ENCODE results near the gene PCYT1A.
A peak's percentile ranks its signal among the peaks of the same experiment; 100 is the strongest.

The PCYT1A gene

GRCh38 chr3:196323016-196323415 lies 35.5 kb upstream of the PCYT1A start:
- Histone ChIP-seq H3K79me1 (ENCODE audit: low read length) (peaks cover 5% of the 10 kb centered on the region), H3K23ac (ENCODE audit: low read length) (no peak overlapping the region), H3K4me3 (ENCODE audit: low read depth, low read length) (no peak overlapping the region), H2BK120ac (ENCODE audit: insufficient read depth, low read length, poor library complexity) (no peak overlapping the region), H3K14ac (ENCODE audit: low read length) (no peak overlapping the region), H3K4ac (ENCODE audit: low read depth, low read length) (no peak overlapping the region), H2BK12ac (ENCODE audit: low read length) (no peak overlapping the region), H3K9ac (ENCODE audit: low read length) (no peak overlapping the region), H3K4me1 (ENCODE audit: control insufficient read depth in 1 of 2, insufficient read depth in 2 of 2, low read length in 2 of 2) (peaks cover 0 to 6% of the 10 kb centered on the region in 2 experiments), H2BK5ac (ENCODE audit: low read depth, low read length, poor library complexity) (no peak overlapping the region), H3K79me2 (ENCODE audit: control insufficient read depth, insufficient read depth, low read length, poor library complexity) (no peaks in the 10 kb centered on the region), H3K4me2 (ENCODE audit: low read length) (no peak overlapping the region), H3K27ac (ENCODE audit: low read depth, low read length) (no peak overlapping the region), H4K91ac (ENCODE audit: low read depth, low read length) (no peak overlapping the region), H3K36me3 (ENCODE audit: control insufficient read depth in 1 of 2, insufficient read depth in 2 of 2, low read length in 2 of 2) (no peaks in the 10 kb centered on the region), H2AK5ac (ENCODE audit: low read length) (no peak overlapping the region), H3K27me3 (ENCODE audit: insufficient read depth, low read length) (no peaks in the 10 kb centered on the region), H3K9me3 (ENCODE audit: insufficient read depth, low read depth, low read length) (peaks cover 2% of the 10 kb centered on the region), H4K12ac (ENCODE audit: low read depth, low read length) (no peak overlapping the region), H2AFZ (ENCODE audit: insufficient read depth, low read length, poor library complexity) (no peak overlapping the region), H4K8ac (ENCODE audit: low read depth, low read length) (no peak overlapping the region), H3K18ac (ENCODE audit: low read length) (no peak overlapping the region)
- WGBS (ENCODE audit: extremely low coverage, insufficient coverage, insufficient read length) = no CpG with 5 or more reads among the region's 4 CpGs
- DNase-seq = no peak

- WGBS (ENCODE audit: extremely low coverage, insufficient coverage, insufficient read length) = no CpG with 5 or more reads among the region's 11 CpGs
Measured at GRCh38 chr3:196321162-196321561, 33.6 kb upstream of the PCYT1A start.

GRCh38 chr3:196320137-196320536 lies 32.6 kb upstream of the PCYT1A start:
- peak overlapping the region; percentile 36 for H3K18ac ChIP-seq (ENCODE audit: low read length)
- peak overlapping the region; percentile 70 for H2BK120ac ChIP-seq (ENCODE audit: insufficient read depth, low read length, poor library complexity)
- H2BK5ac ChIP-seq (ENCODE audit: low read depth, low read length, poor library complexity) = peak overlapping the region; percentile 74
- no peak overlapping the region for H3K4me2 ChIP-seq (ENCODE audit: low read length)
- peaks cover 13% of the 10 kb centered on the region for H3K79me1 ChIP-seq (ENCODE audit: low read length)
- H3K14ac ChIP-seq (ENCODE audit: low read length) = peak overlapping the region; percentile 19
- no peak overlapping the region for H3K27ac ChIP-seq (ENCODE audit: low read depth, low read length)
- peaks cover 0 to 2% of the 10 kb centered on the region in 2 experiments for H3K4me1 ChIP-seq (ENCODE audit: control insufficient read depth in 1 of 2, insufficient read depth in 2 of 2, low read length in 2 of 2)
- peak overlapping the region; percentile 83 for H4K12ac ChIP-seq (ENCODE audit: low read depth, low read length)
- H3K4ac ChIP-seq (ENCODE audit: low read depth, low read length) = peak overlapping the region; percentile 1
- H4K8ac ChIP-seq (ENCODE audit: low read depth, low read length) = peak overlapping the region; percentile 70
- H2BK12ac ChIP-seq (ENCODE audit: low read length) = peak overlapping the region; percentile 51
- no peaks in the 10 kb centered on the region for H3K27me3 ChIP-seq (ENCODE audit: insufficient read depth, low read length)
- H3K79me2 ChIP-seq (ENCODE audit: control insufficient read depth, insufficient read depth, low read length, poor library complexity) = peaks cover 4% of the 10 kb centered on the region
- no peak overlapping the region for H3K4me3 ChIP-seq (ENCODE audit: low read depth, low read length)
- H2AK5ac ChIP-seq (ENCODE audit: low read length) = peak overlapping the region; percentile 96
- WGBS (ENCODE audit: extremely low coverage, insufficient coverage, insufficient read length) = no CpG with 5 or more reads among the region's 3 CpGs
- no peak overlapping the region for H3K23ac ChIP-seq (ENCODE audit: low read length)
- peaks cover 2% of the 10 kb centered on the region for H3K9me3 ChIP-seq (ENCODE audit: insufficient read depth, low read depth, low read length)
- H3K36me3 ChIP-seq (ENCODE audit: control insufficient read depth in 1 of 2, insufficient read depth in 2 of 2, low read length in 2 of 2) = no peaks in the 10 kb centered on the region
- no peak for DNase-seq
- H4K91ac ChIP-seq (ENCODE audit: low read depth, low read length) = peak overlapping the region; percentile 86
- no peak overlapping the region for H2AFZ ChIP-seq (ENCODE audit: insufficient read depth, low read length, poor library complexity)
- no peak overlapping the region for H3K9ac ChIP-seq (ENCODE audit: low read length)

More at GRCh38 chr3:196321162-196321561, 33.6 kb upstream of the PCYT1A start:
- H3K4me3 ChIP-seq (ENCODE audit: low read depth, low read length) = no peak overlapping the region
- H2AFZ ChIP-seq (ENCODE audit: insufficient read depth, low read length, poor library complexity) = no peak overlapping the region
- no peak overlapping the region for H3K4ac ChIP-seq (ENCODE audit: low read depth, low read length)
- H3K4me2 ChIP-seq (ENCODE audit: low read length) = no peak overlapping the region
- H3K14ac ChIP-seq (ENCODE audit: low read length) = no peak overlapping the region
- H2AK5ac ChIP-seq (ENCODE audit: low read length) = no peak overlapping the region
- H3K18ac ChIP-seq (ENCODE audit: low read length) = no peak overlapping the region
- H2BK120ac ChIP-seq (ENCODE audit: insufficient read depth, low read length, poor library complexity) = no peak overlapping the region
- H4K12ac ChIP-seq (ENCODE audit: low read depth, low read length) = no peak overlapping the region
- peaks cover 13% of the 10 kb centered on the region for H3K79me1 ChIP-seq (ENCODE audit: low read length)
- H4K8ac ChIP-seq (ENCODE audit: low read depth, low read length) = no peak overlapping the region
- no peak overlapping the region for H3K23ac ChIP-seq (ENCODE audit: low read length)
- H4K91ac ChIP-seq (ENCODE audit: low read depth, low read length) = no peak overlapping the region
- no peak overlapping the region for H2BK5ac ChIP-seq (ENCODE audit: low read depth, low read length, poor library complexity)
- peaks cover 2% of the 10 kb centered on the region for H3K9me3 ChIP-seq (ENCODE audit: insufficient read depth, low read depth, low read length)
- no peak overlapping the region for H2BK12ac ChIP-seq (ENCODE audit: low read length)
- no peaks in the 10 kb centered on the region for H3K36me3 ChIP-seq (ENCODE audit: control insufficient read depth in 1 of 2, insufficient read depth in 2 of 2, low read length in 2 of 2)
- no peaks in the 10 kb centered on the region for H3K27me3 ChIP-seq (ENCODE audit: insufficient read depth, low read length)
- DNase-seq = no peak
- peaks cover 0 to 2% of the 10 kb centered on the region in 2 experiments for H3K4me1 ChIP-seq (ENCODE audit: control insufficient read depth in 1 of 2, insufficient read depth in 2 of 2, low read length in 2 of 2)
- peaks cover 4% of the 10 kb centered on the region for H3K79me2 ChIP-seq (ENCODE audit: control insufficient read depth, insufficient read depth, low read length, poor library complexity)
- no peak overlapping the region for H3K9ac ChIP-seq (ENCODE audit: low read length)
- no peak overlapping the region for H3K27ac ChIP-seq (ENCODE audit: low read depth, low read length)

GRCh38 chr3:196317687-196318467 lies 30.4 kb upstream of the PCYT1A start, which contains the start of gene DYNLT2B:
Gene DYNLT2B, minus strand, starts transcription at chr3:196318240. Its CDS starts 88 bp downstream, at chr3:196318152.
- Histone ChIP-seq H3K9ac (ENCODE audit: low read length) (peak within 1 kb of the TSS; percentile 89), H2AFZ (ENCODE audit: insufficient read depth, low read length, poor library complexity) (peak within 1 kb of the TSS; percentile 46), H3K9me3 (ENCODE audit: insufficient read depth, low read depth, low read length) (no peaks in the 10 kb centered on the region), H3K4me1 (ENCODE audit: control insufficient read depth in 1 of 2, insufficient read depth in 2 of 2, low read length in 2 of 2) (peaks cover 0 to 2% of the 10 kb centered on the region in 2 experiments), H3K18ac (ENCODE audit: low read length) (peak within 1 kb of the TSS; percentile 13), H3K79me2 (ENCODE audit: control insufficient read depth, insufficient read depth, low read length, poor library complexity) (peaks cover 4% of the 10 kb centered on the region), H4K8ac (ENCODE audit: low read depth, low read length) (peak within 1 kb of the TSS; percentile 86), H3K4ac (ENCODE audit: low read depth, low read length) (peak within 1 kb of the TSS; percentile 46), H3K23ac (ENCODE audit: low read length) (no peak within 1 kb of the TSS), H2BK12ac (ENCODE audit: low read length) (no peak within 1 kb of the TSS), H2AK5ac (ENCODE audit: low read length) (no peak within 1 kb of the TSS), H3K27me3 (ENCODE audit: insufficient read depth, low read length) (no peaks in the 10 kb centered on the region), H3K27ac (ENCODE audit: low read depth, low read length) (peak within 1 kb of the TSS; percentile 57), H3K79me1 (ENCODE audit: low read length) (peaks cover 13% of the 10 kb centered on the region), H3K4me3 (ENCODE audit: low read depth, low read length) (peak within 1 kb of the TSS; percentile 93), H2BK120ac (ENCODE audit: insufficient read depth, low read length, poor library complexity) (peak within 1 kb of the TSS; percentile 35), H3K4me2 (ENCODE audit: low read length) (peak within 1 kb of the TSS; percentile 84), H4K91ac (ENCODE audit: low read depth, low read length) (peak within 1 kb of the TSS; percentile 22), H4K12ac (ENCODE audit: low read depth, low read length) (peak within 1 kb of the TSS; percentile 38), H3K14ac (ENCODE audit: low read length) (peak within 1 kb of the TSS; percentile 58), H3K36me3 (ENCODE audit: control insufficient read depth in 1 of 2, insufficient read depth in 2 of 2, low read length in 2 of 2) (no peaks in the 10 kb centered on the region), H2BK5ac (ENCODE audit: low read depth, low read length, poor library complexity) (peak within 1 kb of the TSS; percentile 48)
- DNase-seq = peak; percentile 90 to 96
- no CpG with 5 or more reads among the region's 92 CpGs for WGBS (ENCODE audit: extremely low coverage, insufficient coverage, insufficient read length)
